Stomach (tissue), 4 donors: ENCODE data around the gene CABLES2.

Source experiments
- EP300 ChIP-seq: sonication (generic); formaldehyde crosslinking; IDR thresholded peaks from one replicate; pipeline ENCODE4 v1.6.1; 2017; ENCODE audit warnings: antibody characterized with exemption
- POLR2AphosphoS5 ChIP-seq, 3 donors: sonication (generic); formaldehyde crosslinking; IDR thresholded peaks; one replicate each; pipeline ENCODE4 v1.6.1; 2016; ENCODE audit warnings: antibody characterized with exemption in 3 of 3
- TF ChIP-seq, protein P1 (sequence below), 7 experiments: fragments of 450-650 bp in 4 of 7; fragments of 200-600 bp in 3 of 7; sonication (generic) in 3 of 7; IDR thresholded peaks; one replicate each; pipeline ENCODE4 v1.5.1; 2016 to 2019; ENCODE audit warnings: antibody characterized with exemption in 7 of 7, control low read depth in 2 of 7, mild to moderate bottlenecking in 1 of 7

DNA sequence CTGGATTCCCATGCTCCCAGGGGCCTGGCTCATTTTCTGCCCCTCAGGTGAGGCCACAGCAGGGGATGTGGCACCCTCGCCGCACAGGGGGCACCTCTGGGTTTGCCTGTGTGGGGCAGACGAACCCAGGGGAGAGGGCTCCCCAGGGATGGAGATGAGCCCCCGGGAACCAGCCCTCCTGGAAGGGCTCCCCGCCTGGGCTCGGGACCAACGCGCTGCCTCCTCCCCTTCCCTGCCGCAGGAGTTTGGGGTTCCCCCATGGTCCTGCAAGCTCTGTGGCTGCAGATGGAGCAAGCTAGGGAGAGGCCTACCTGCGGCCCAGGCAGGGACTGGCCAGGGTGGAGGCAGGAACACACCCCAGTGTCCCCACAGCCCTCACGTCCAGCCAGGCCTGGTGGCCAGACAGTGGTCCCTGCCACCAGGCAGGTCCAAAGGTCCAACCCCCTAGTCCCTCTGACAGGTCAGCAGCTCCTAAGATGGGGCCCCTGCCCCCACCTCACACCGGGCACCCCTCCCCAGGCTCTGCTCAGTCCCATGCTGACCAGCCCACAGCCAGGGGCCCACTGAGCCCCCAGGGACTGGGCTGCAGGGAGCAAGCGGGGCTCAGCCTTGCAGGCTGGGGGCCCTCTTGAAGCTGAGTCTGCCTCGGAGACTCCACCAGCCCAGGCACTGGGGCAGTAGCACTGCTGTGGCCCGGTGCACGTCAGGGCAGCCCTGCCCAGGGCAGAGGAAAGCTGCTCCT lies 53.6 kb downstream of the CABLES2 start:
- TF ChIP-seq, protein P1, sequence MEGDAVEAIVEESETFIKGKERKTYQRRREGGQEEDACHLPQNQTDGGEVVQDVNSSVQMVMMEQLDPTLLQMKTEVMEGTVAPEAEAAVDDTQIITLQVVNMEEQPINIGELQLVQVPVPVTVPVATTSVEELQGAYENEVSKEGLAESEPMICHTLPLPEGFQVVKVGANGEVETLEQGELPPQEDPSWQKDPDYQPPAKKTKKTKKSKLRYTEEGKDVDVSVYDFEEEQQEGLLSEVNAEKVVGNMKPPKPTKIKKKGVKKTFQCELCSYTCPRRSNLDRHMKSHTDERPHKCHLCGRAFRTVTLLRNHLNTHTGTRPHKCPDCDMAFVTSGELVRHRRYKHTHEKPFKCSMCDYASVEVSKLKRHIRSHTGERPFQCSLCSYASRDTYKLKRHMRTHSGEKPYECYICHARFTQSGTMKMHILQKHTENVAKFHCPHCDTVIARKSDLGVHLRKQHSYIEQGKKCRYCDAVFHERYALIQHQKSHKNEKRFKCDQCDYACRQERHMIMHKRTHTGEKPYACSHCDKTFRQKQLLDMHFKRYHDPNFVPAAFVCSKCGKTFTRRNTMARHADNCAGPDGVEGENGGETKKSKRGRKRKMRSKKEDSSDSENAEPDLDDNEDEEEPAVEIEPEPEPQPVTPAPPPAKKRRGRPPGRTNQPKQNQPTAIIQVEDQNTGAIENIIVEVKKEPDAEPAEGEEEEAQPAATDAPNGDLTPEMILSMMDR (IDR thresholded peaks at IDR 0.05) = no peak
- no peak for TF ChIP-seq POLR2AphosphoS5 (IDR thresholded peaks at IDR 0.05)
- TF ChIP-seq EP300 = no peak
